ENCODE results near the gene PSMB5. TPM values are rescaled to one million over a fixed set of nuclear protein-coding genes. Genes with fewer than 3 reads are reported as not detected.

PSMB5 gene
- total and polyA plus RNA-seq, 3 donors from 2014 or later = 97.2 to 145 (median 123) TPM

GRCh38 chr14:23056145-23056955, 21.6 kb upstream of the PSMB5 start:
- Histone ChIP-seq H3K4me3 (peak overlapping the region in 1 of 2 donors; percentile 70), H3K36me3 (ENCODE audit: low read depth, missing control alignments) (no peaks in the 10 kb centered on the region), H3K4me1 (peaks cover 10% of the 10 kb centered on the region), H3K27ac (no peak overlapping the region), H3K27me3 (no peaks in the 10 kb centered on the region), H3K9me3 (no peaks in the 10 kb centered on the region)
- TF ChIP-seq POLR2A (IDR thresholded peaks at IDR 0.05) (no peak), CTCF (IDR thresholded peaks at IDR 0.05) (peak; percentile 28 to 53 (median 52))
- WGBS, 2 donors = 12 to 17% methylated on average over 16 to 17 of the region's 17 CpGs
- intact Hi-C loops (cut with DNase I; ENCODE audit: low total_unique reads) = loop anchor here (5.0 kb wide), 1 partner anchor 69 kb away; no protein-coding TSS in a partner anchor
- peak; percentile 71 for DNase-seq

GRCh38 chr14:23055621-23056144, 21.0 kb upstream of the PSMB5 start:
- Histone ChIP-seq H3K36me3 (ENCODE audit: low read depth, missing control alignments) (no peaks in the 10 kb centered on the region), H3K9me3 (no peaks in the 10 kb centered on the region), H3K4me3 (no peak overlapping the region), H3K4me1 (peaks cover 10% of the 10 kb centered on the region), H3K27me3 (no peaks in the 10 kb centered on the region), H3K27ac (no peak overlapping the region)
- TF ChIP-seq POLR2A (IDR thresholded peaks at IDR 0.05) (no peak), CTCF (IDR thresholded peaks at IDR 0.05) (no peak)
- intact Hi-C loops (cut with DNase I; ENCODE audit: low total_unique reads) = loop anchor here (5.0 kb wide), 1 partner anchor 68 kb away; no protein-coding TSS in a partner anchor
- DNase-seq = no peak
- 60 to 63% methylated on average over 1 to 6 of the region's 6 CpGs for WGBS, 2 donors

GRCh38 chr14:23055147-23055550, 20.4 kb upstream of the PSMB5 start:
- no peak overlapping the region for H3K4me3 ChIP-seq
- H3K27me3 ChIP-seq = no peaks in the 10 kb centered on the region
- no peaks in the 10 kb centered on the region for H3K9me3 ChIP-seq
- TF ChIP-seq POLR2A (IDR thresholded peaks at IDR 0.05) = no peak
- no peak for TF ChIP-seq CTCF (IDR thresholded peaks at IDR 0.05)
- H3K36me3 ChIP-seq (ENCODE audit: low read depth, missing control alignments) = no peaks in the 10 kb centered on the region
- intact Hi-C loops (cut with DNase I; ENCODE audit: low total_unique reads) = loop anchor here (5.0 kb wide), 1 partner anchor 68 kb away; no protein-coding TSS in a partner anchor
- peaks cover 10% of the 10 kb centered on the region for H3K4me1 ChIP-seq
- no peak overlapping the region for H3K27ac ChIP-seq
- 94 to 97% methylated on average over 12 of the region's 12 CpGs for WGBS, 2 donors
- DNase-seq = no peak

GRCh38 chr14:23054000-23054811, 19.5 kb upstream of the PSMB5 start:
- WGBS, 2 donors = 73 to 76% methylated on average over 11 to 17 of the region's 17 CpGs
- intact Hi-C loops (cut with DNase I; ENCODE audit: low total_unique reads) = no loop called here

More at GRCh38 chr14:23054000-23054811, 19.5 kb upstream of the PSMB5 start:
- no peaks in the 10 kb centered on the region for H3K36me3 ChIP-seq (ENCODE audit: low read depth, missing control alignments)
- no peak overlapping the region for H3K27ac ChIP-seq
- no peaks in the 10 kb centered on the region for H3K27me3 ChIP-seq
- TF ChIP-seq CTCF (IDR thresholded peaks at IDR 0.05) (no peak), POLR2A (IDR thresholded peaks at IDR 0.05) (no peak)
- peak; percentile 49 for DNase-seq
- no peak overlapping the region for H3K4me3 ChIP-seq
- H3K4me1 ChIP-seq = peaks cover 10% of the 10 kb centered on the region
- H3K9me3 ChIP-seq = no peaks in the 10 kb centered on the region
